HL-60 (cell line): ENCODE results near the gene PTPRN2.

Source experiments
- DNase-seq, 2 experiments: peaks; one replicate each; pipeline ENCODE4 v3.0.0-alpha.2; 2010 to 2020; ENCODE audit warnings: low read depth in 1 of 2, low spot score in 1 of 2
- H3K27ac ChIP-seq: fragments of 250-450 bp; sonication (Bioruptor Pico); replicated peaks from 2 replicates; pipeline ENCODE4 v1.5.1; 2020; ENCODE audit warnings: mild to moderate bottlenecking, moderate library complexity
- H3K27me3 ChIP-seq: fragments of 250-450 bp; sonication (Bioruptor Pico); 2 replicates; pipeline ENCODE4 v1.5.1; 2021; ENCODE audit warnings: mild to moderate bottlenecking, moderate library complexity; ENCODE audit not compliant: insufficient read depth, poor library complexity, severe bottlenecking
- H3K4me3 ChIP-seq: replicated peaks from 2 replicates; pipeline ENCODE4 v1.5.1; 2011; ENCODE audit warnings: mild to moderate bottlenecking, control low read depth, low read length; ENCODE audit not compliant: insufficient read depth
- GABPA ChIP-seq: IDR thresholded peaks from 2 replicates; pipeline ENCODE4 v1.6.1; 2012; ENCODE audit warnings: low read depth
- POLR2AphosphoS5 ChIP-seq: IDR thresholded peaks from 2 replicates; pipeline ENCODE4 v1.6.1; 2012; ENCODE audit warnings: low read depth
- SPI1 ChIP-seq: IDR thresholded peaks from 2 replicates; pipeline ENCODE4 v1.6.1; 2012; ENCODE audit warnings: low read depth, mild to moderate bottlenecking, borderline replicate concordance
- TF ChIP-seq, protein P1 (sequence below): IDR thresholded peaks from one replicate; pipeline ENCODE4 v1.5.1; 2011; ENCODE audit warnings: low read length, control low read depth, inconsistent platforms; ENCODE audit not compliant: insufficient read depth
- TF ChIP-seq, protein P2 (sequence below): IDR thresholded peaks from 2 replicates; pipeline ENCODE4 v1.6.1; 2012; ENCODE audit warnings: low read depth; ENCODE audit not compliant: insufficient replicate concordance

The PTPRN2 gene

DNA sequence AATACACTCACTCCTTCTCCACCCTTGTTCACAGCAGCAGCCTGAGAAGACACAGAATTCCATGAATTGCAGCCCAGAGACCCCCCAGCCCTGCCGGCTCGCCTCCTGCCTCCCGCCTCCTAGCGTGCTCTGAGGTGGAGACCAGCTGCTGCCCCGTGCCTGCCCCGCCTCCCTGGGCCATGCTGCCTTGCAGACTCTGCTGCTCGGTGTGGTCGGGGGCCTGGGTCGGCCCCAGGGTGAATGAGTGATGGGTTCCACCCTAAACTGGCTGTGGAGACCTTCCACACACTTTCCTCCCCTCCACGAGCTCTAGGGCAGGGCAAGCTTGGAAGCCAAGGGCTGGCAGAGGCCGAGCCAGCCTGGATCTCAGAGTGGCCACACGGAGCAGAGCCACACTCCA, 771.5 kb downstream of the PTPRN2 start:
- no peak for TF ChIP-seq GABPA
- TF ChIP-seq SPI1, result no peak
- TF ChIP-seq, protein P1, sequence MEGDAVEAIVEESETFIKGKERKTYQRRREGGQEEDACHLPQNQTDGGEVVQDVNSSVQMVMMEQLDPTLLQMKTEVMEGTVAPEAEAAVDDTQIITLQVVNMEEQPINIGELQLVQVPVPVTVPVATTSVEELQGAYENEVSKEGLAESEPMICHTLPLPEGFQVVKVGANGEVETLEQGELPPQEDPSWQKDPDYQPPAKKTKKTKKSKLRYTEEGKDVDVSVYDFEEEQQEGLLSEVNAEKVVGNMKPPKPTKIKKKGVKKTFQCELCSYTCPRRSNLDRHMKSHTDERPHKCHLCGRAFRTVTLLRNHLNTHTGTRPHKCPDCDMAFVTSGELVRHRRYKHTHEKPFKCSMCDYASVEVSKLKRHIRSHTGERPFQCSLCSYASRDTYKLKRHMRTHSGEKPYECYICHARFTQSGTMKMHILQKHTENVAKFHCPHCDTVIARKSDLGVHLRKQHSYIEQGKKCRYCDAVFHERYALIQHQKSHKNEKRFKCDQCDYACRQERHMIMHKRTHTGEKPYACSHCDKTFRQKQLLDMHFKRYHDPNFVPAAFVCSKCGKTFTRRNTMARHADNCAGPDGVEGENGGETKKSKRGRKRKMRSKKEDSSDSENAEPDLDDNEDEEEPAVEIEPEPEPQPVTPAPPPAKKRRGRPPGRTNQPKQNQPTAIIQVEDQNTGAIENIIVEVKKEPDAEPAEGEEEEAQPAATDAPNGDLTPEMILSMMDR, result no peak
- TF ChIP-seq, protein P2, sequence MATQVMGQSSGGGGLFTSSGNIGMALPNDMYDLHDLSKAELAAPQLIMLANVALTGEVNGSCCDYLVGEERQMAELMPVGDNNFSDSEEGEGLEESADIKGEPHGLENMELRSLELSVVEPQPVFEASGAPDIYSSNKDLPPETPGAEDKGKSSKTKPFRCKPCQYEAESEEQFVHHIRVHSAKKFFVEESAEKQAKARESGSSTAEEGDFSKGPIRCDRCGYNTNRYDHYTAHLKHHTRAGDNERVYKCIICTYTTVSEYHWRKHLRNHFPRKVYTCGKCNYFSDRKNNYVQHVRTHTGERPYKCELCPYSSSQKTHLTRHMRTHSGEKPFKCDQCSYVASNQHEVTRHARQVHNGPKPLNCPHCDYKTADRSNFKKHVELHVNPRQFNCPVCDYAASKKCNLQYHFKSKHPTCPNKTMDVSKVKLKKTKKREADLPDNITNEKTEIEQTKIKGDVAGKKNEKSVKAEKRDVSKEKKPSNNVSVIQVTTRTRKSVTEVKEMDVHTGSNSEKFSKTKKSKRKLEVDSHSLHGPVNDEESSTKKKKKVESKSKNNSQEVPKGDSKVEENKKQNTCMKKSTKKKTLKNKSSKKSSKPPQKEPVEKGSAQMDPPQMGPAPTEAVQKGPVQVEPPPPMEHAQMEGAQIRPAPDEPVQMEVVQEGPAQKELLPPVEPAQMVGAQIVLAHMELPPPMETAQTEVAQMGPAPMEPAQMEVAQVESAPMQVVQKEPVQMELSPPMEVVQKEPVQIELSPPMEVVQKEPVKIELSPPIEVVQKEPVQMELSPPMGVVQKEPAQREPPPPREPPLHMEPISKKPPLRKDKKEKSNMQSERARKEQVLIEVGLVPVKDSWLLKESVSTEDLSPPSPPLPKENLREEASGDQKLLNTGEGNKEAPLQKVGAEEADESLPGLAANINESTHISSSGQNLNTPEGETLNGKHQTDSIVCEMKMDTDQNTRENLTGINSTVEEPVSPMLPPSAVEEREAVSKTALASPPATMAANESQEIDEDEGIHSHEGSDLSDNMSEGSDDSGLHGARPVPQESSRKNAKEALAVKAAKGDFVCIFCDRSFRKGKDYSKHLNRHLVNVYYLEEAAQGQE, result no peak
- no peak for TF ChIP-seq POLR2AphosphoS5
- Histone ChIP-seq H3K27me3 (no peaks in the 10 kb centered on the region), H3K27ac (no peak overlapping the region), H3K4me3 (no peak overlapping the region)
- no peak for DNase-seq

DNA sequence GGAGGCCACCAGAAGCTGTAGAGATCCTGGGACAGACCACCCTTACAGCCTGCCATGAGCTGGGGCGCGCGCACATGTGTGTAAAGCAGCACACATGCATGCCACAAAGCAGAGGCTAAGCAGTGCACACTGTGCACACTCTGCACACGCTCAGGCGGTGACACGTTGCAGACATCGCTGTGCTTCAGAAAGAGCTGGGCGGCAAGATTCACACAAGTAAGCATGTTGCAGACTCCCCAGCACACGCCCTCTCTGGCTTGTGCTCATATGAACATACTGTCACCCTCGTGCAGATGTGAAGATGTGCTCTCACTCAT, 772.0 kb downstream of the PTPRN2 start:
- no peaks in the 10 kb centered on the region for H3K27me3 ChIP-seq
- no peak overlapping the region for H3K4me3 ChIP-seq
- DNase-seq, result no peak
- TF ChIP-seq SPI1 (no peak), POLR2AphosphoS5 (no peak), GABPA (no peak)
- TF ChIP-seq, protein P2, result no peak
- TF ChIP-seq, protein P1, result no peak
- no peak overlapping the region for H3K27ac ChIP-seq

DNA sequence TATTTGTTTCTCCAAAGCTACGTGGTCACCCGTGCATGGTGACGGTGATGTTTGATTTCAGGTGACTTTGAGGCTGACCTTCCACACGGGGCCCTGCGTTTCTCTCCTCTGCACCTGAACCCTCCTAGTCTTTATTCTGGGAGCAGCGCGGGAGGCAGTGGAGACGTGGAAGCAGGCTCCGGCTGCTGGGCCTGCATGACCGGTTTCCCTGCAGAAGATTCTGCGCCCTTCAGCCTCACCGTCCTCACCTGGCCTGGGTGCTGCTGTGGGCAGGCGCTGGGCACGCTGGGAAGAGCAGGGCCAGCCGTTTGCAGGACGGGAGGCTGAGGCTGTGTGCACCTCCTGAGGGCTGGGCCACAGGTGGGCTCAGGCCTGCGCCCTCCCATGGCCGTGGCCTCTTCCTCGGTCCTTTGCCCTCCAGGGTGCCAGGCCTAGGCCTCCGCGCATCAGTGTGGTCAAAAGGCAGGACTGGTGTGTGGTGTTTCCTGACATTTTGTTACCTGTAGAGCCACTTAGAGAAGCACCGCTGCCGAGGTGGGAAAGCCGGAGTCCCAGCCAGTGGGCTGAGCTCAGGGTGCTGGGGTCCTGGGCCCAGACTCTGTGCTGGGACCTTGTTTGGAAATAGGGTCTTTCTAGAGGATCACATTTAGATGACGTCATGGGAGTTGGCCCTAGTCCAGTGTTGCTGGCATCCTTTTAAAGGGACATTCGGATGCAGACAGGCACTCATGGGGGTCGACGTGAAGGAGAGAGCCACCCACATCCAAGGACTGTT, 772.5 kb downstream of the PTPRN2 start:
- Histone ChIP-seq H3K4me3 (no peak overlapping the region), H3K27me3 (no peaks in the 10 kb centered on the region), H3K27ac (no peak overlapping the region)
- no peak for TF ChIP-seq SPI1
- no peak for TF ChIP-seq GABPA
- TF ChIP-seq, protein P1, result no peak
- TF ChIP-seq, protein P2, result no peak
- TF ChIP-seq POLR2AphosphoS5, result no peak
- no peak for DNase-seq
